A673 (cell line): ENCODE measurements around the gene SPG7. TPM values are rescaled to one million over a fixed set of nuclear protein-coding genes. Genes with fewer than 3 reads are reported as not detected.

Experiments used
- BruUV-seq: library from RNA; stranded (reverse); fragments of 400-500 nt; replicated peaks from 2 replicates; lab custom pipeline; 2021; lab: Mats Ljungman, UMichigan
- CTCF ChIA-PET: fragments of 300-600 bp; sonication (Branson Sonifier 250); formaldehyde crosslinking; loops from one replicate; lab custom pipeline; 2022; ENCODE audit warnings: antibody characterized with exemption; lab: Charles Lee
- POLR2A ChIA-PET: fragments of 300-600 bp; sonication (Branson Sonifier 250); formaldehyde crosslinking; loops from one replicate; lab custom pipeline; 2022; ENCODE audit warnings: antibody characterized with exemption; ENCODE audit not compliant: low non-redundant PET; lab: Charles Lee
- DNase-seq: peaks from one replicate; pipeline ENCODE4 v3.0.0-alpha.2; 2015; ENCODE audit warnings: low spot score
- H3K27ac ChIP-seq: fragments of 200-600 bp; sonication (generic); 2 replicates; pipeline ENCODE4 v1.5.1; 2016; ENCODE audit warnings: mixed run types, low read depth, mild to moderate bottlenecking, mixed read lengths, antibody characterized with exemption, low read length; ENCODE audit not compliant: poor library complexity, severe bottlenecking
- H3K27me3 ChIP-seq: fragments of 200-600 bp; sonication (generic); replicated peaks from 2 replicates; pipeline ENCODE4 v1.6.1; 2017; ENCODE audit warnings: mixed run types, low read depth, mild to moderate bottlenecking, mixed read lengths, antibody characterized with exemption, low read length; ENCODE audit not compliant: insufficient read depth, poor library complexity
- H3K36me3 ChIP-seq: fragments of 200-600 bp; sonication (generic); 2 replicates; pipeline ENCODE4 v1.6.1; 2016; ENCODE audit warnings: mixed run types, mild to moderate bottlenecking, mixed read lengths, antibody characterized with exemption, low read length; ENCODE audit not compliant: insufficient read depth, poor library complexity, severe bottlenecking
- H3K4me1 ChIP-seq: fragments of 200-600 bp; sonication (generic); 2 replicates; pipeline ENCODE4 v1.6.1; 2017; ENCODE audit warnings: mixed run types, mild to moderate bottlenecking, mixed read lengths, antibody characterized with exemption, low read length; ENCODE audit not compliant: insufficient read depth, poor library complexity, severe bottlenecking
- H3K4me3 ChIP-seq: fragments of 200-600 bp; sonication (generic); 2 replicates; pipeline ENCODE4 v1.5.1; 2016; ENCODE audit warnings: low read depth, mixed run types, mild to moderate bottlenecking, mixed read lengths, low read length; ENCODE audit not compliant: poor library complexity, severe bottlenecking
- H3K9me3 ChIP-seq: fragments of 200-600 bp; sonication (generic); 2 replicates; pipeline ENCODE4 v1.6.1; 2016; ENCODE audit warnings: mixed run types, low read depth, mild to moderate bottlenecking, mixed read lengths, antibody characterized with exemption, low read length; ENCODE audit not compliant: poor library complexity, severe bottlenecking
- EZH2 ChIP-seq: fragments of 200-600 bp; sonication (generic); IDR thresholded peaks from 2 replicates; pipeline ENCODE4 v1.6.1; 2017; ENCODE audit warnings: borderline replicate concordance, low read depth, mild to moderate bottlenecking, mixed read lengths, antibody characterized with exemption, low read length; ENCODE audit not compliant: poor library complexity, severe bottlenecking
- intact Hi-C: fragments of 100-400 bp; cut with micrococcal nuclease; formaldehyde crosslinking; loops from one replicate; pipeline ENCODE4 v1.10.0; 2022; ENCODE audit not compliant: unreplicated experiment
- total RNA-seq: library from RNA; stranded (reverse); gene quantifications from 2 replicates; pipeline ENCODE4 v1.2.3, GENCODE V29; 2021
- TF ChIP-seq, protein P1 (sequence below): fragments of 300-800, 200-600 bp; sonication (generic); conservative IDR thresholded peaks from 2 replicates; pipeline ENCODE4 v1.5.1; 2017; ENCODE audit warnings: low read depth, mild to moderate bottlenecking, antibody characterized with exemption, low read length, moderate library complexity, mixed read lengths

Gene SPG7
- total RNA-seq, 1 experiment from 2014 or later: 113 TPM

DNA sequence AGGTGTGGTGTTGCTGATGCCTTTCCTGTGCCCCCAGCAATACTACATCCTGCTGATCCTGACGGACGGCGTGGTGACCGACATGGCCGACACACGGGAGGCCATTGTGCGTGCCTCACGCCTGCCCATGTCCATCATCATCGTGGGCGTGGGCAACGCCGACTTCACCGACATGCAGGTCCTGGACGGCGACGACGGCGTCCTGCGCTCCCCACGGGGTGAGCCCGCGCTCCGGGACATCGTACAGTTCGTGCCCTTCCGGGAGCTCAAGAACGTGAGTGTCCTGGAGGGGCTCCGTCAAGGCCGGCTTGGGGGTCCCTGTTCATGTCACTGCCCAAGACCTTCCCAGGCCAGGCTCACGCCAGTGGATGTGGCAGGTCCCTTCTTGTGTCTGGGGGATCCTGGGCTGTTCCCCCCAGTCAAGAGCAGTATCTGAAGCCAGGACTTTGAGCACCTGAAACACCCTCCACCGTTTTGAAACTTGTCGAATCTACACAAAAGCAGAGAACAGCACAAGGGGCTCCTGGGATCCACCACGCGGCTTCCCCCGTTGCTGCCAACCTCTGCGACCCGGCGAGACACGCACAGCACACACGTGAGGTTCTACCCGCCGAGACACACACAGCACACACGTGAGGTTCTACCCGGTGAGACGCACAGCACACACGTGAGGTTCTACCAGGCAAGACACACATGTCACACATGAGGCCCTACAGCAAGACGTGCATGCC lies 87.3 kb downstream of the SPG7 start:
- H3K4me3 ChIP-seq: no peak overlapping the region
- no peak for TF ChIP-seq EZH2
- TF ChIP-seq, protein P1, sequence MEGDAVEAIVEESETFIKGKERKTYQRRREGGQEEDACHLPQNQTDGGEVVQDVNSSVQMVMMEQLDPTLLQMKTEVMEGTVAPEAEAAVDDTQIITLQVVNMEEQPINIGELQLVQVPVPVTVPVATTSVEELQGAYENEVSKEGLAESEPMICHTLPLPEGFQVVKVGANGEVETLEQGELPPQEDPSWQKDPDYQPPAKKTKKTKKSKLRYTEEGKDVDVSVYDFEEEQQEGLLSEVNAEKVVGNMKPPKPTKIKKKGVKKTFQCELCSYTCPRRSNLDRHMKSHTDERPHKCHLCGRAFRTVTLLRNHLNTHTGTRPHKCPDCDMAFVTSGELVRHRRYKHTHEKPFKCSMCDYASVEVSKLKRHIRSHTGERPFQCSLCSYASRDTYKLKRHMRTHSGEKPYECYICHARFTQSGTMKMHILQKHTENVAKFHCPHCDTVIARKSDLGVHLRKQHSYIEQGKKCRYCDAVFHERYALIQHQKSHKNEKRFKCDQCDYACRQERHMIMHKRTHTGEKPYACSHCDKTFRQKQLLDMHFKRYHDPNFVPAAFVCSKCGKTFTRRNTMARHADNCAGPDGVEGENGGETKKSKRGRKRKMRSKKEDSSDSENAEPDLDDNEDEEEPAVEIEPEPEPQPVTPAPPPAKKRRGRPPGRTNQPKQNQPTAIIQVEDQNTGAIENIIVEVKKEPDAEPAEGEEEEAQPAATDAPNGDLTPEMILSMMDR: no peak
- no TSS peak for BruUV-seq
- H3K4me1 ChIP-seq: no peaks in the 10 kb centered on the region
- no peak overlapping the region for H3K27ac ChIP-seq
- no peaks in the 10 kb centered on the region for H3K9me3 ChIP-seq
- intact Hi-C loops: no loop called here
- H3K36me3 ChIP-seq: peaks cover 14% of the 10 kb centered on the region
- H3K27me3 ChIP-seq: no peaks in the 10 kb centered on the region
- ChIA-PET CTCF (no interaction called here), POLR2A (no interaction called here)
- no peak for DNase-seq

DNA sequence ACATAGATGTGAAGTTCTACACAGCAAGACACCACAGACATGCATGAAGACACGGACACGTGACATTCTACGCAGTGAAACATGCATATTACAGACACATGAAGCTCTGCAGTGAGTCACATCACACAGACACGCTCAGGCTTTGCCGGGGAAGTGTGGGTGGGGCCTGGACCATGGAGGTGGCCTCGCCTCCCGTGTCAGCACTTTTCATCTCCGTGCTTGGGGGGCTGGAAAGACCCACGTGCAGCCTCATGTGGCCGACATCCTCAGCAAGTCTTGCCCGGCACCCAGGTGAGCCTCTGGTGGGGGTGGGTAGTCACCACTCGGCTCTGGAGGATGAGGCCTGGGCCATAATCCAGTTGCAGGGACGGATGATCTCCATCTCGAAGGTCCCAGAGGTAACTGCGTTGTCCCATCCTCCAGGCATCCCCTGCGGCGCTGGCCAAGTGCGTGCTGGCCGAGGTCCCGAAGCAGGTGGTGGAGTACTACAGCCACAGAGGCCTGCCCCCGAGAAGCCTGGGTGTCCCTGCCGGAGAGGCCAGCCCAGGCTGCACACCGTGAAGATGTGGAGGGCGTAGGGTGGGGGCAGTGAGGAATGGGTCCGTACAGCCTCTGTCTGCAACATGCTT lies 88.0 kb downstream of the SPG7 start:
- no TSS peak for BruUV-seq
- Histone ChIP-seq H3K27ac (no peak overlapping the region), H3K27me3 (no peaks in the 10 kb centered on the region), H3K4me1 (no peaks in the 10 kb centered on the region), H3K9me3 (no peaks in the 10 kb centered on the region), H3K4me3 (no peak overlapping the region), H3K36me3 (peaks cover 14% of the 10 kb centered on the region)
- POLR2A ChIA-PET: no interaction called here
- TF ChIP-seq, protein P1: no peak
- no peak for TF ChIP-seq EZH2
- CTCF ChIA-PET: no interaction called here
- DNase-seq: no peak
- intact Hi-C loops: no loop called here

- Histone ChIP-seq H3K36me3 (peaks cover 14% of the 10 kb centered on the region), H3K4me1 (peaks cover 3% of the 10 kb centered on the region), H3K27ac (no peak overlapping the region), H3K4me3 (no peak overlapping the region), H3K27me3 (no peaks in the 10 kb centered on the region), H3K9me3 (no peaks in the 10 kb centered on the region)
- CTCF ChIA-PET: no interaction called here
- DNase-seq: no peak
- intact Hi-C loops: no loop called here
- POLR2A ChIA-PET: no interaction called here
- TF ChIP-seq EZH2: no peak
- TF ChIP-seq, protein P1: no peak
- no TSS peak for BruUV-seq
Observed at GRCh38 chr16:89596957-89597649, 88.9 kb downstream of the SPG7 start.
